Vagina (tissue), 2 donors: Measurements from ENCODE around the gene RAI2.

ENCODE experiments used
- CTCF ChIP-seq, 3 experiments: fragments of 450-650 bp in 2 of 3; fragments of 200-600 bp in 1 of 3; sonication (generic) in 1 of 3; IDR thresholded peaks; one replicate each; pipeline ENCODE4 v1.5.1; 2017 to 2019; ENCODE audit warnings: antibody characterized with exemption in 3 of 3, mild to moderate bottlenecking in 2 of 3, moderate library complexity in 2 of 3
- POLR2A ChIP-seq, 2 donors: fragments of 450-650 bp; IDR thresholded peaks; one replicate each; pipeline ENCODE4 v1.6.1; 2017; ENCODE audit warnings: antibody characterized with exemption in 2 of 2, mild to moderate bottlenecking in 2 of 2, moderate library complexity in 2 of 2
- POLR2AphosphoS5 ChIP-seq, 2 donors: sonication (generic); formaldehyde crosslinking; IDR thresholded peaks; one replicate each; pipeline ENCODE4 v1.9.0; 2017; ENCODE audit warnings: antibody characterized with exemption in 2 of 2, mild to moderate bottlenecking in 2 of 2, low read depth in 1 of 2; ENCODE audit not compliant: insufficient read depth in 1 of 2

DNA sequence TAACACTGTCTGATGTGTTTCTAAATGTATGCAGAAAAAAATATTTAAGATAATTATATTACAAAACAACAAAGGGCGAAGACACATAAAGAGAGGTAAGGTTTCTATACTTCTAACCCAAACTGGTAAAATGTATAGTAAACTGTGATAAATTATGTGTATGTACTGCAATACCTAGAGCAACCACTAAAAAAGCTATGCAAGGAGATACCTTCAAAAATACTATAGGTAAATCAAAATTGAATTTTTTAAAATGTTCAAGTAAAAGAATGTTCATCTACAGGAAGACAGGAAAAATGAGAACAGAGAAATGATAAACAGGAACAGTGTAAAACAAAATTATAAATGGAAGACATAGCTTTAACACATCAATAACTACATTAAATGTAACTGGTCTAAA, 27.3 kb upstream of the RAI2 start:
- no peak for TF ChIP-seq CTCF (IDR thresholded peaks at IDR 0.05)
- no peak for TF ChIP-seq POLR2A (IDR thresholded peaks at IDR 0.05)
- no peak for TF ChIP-seq POLR2AphosphoS5 (IDR thresholded peaks at IDR 0.05; ENCODE audit: insufficient read depth in 1 of 2, low read depth in 1 of 2)
